Endometrial microvascular endothelial cells (primary cell): ENCODE measurements around the gene RASAL2. TPM values are rescaled to one million over a fixed set of nuclear protein-coding genes. Genes with fewer than 3 reads are reported as not detected.

Source experiments
- in situ Hi-C: cut with HindIII; loops from 2 replicates; pipeline ENCODE4 v1.10.0; 2017; ENCODE audit warnings: low sequenced_read_pairs, low pct_unique_long_range_greater_than_20kb; ENCODE audit errors: inconsistent ontology term
- total RNA-seq: library from RNA; depleted of rRNA; stranded (reverse); fragments of >200 nt; gene quantifications from one replicate; pipeline ENCODE4 v1.2.3, GENCODE V29; 2015; ENCODE audit errors: inconsistent ontology term

RASAL2 gene
- total RNA-seq, 1 donor from 2014 or later = 11.8 TPM

GRCh38 chr1:178530502-178530901, 436.6 kb downstream of the RASAL2 start:
- in situ Hi-C loops = no loop called here

DNA sequence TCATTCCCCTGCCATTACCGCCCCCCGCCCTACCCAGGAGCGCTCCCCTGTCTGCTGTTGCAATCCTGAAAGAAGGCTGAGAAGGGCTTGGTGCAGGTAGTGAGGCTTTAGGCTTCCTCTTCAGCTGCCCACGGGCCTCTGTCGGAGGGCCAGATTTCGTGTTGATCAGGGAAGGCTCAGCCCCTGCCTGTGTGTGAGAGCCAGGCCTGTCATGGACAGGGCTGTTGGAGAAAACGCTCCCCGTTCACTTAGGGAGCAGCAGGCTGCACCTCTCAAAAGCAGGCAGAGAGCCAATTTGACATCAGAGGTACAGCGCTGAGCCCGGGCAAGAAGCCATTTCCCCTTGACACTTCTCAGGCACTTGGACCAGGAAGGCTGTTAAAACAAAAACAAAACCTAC, 438.0 kb downstream of the RASAL2 start:
- in situ Hi-C loops = no loop called here

DNA sequence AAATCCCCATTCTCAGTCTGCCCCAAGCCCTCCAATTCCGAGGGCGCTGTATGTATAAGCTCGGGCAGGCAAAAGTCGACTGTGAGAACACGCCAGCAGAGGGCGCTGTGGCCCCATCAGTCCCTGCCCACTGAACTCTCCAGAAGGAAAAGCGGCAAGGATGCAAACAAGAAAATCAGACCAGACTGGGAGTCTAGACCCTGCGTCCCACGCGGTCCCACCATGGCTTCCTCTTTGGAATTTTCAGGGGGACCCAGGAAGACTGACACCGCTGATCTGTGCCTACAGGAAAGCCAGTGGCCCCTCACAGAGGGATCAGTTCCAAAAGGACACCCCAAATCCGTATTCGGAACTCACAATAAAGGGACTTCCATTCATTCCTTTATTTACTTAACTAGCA, 438.5 kb downstream of the RASAL2 start:
- in situ Hi-C loops = no loop called here

DNA sequence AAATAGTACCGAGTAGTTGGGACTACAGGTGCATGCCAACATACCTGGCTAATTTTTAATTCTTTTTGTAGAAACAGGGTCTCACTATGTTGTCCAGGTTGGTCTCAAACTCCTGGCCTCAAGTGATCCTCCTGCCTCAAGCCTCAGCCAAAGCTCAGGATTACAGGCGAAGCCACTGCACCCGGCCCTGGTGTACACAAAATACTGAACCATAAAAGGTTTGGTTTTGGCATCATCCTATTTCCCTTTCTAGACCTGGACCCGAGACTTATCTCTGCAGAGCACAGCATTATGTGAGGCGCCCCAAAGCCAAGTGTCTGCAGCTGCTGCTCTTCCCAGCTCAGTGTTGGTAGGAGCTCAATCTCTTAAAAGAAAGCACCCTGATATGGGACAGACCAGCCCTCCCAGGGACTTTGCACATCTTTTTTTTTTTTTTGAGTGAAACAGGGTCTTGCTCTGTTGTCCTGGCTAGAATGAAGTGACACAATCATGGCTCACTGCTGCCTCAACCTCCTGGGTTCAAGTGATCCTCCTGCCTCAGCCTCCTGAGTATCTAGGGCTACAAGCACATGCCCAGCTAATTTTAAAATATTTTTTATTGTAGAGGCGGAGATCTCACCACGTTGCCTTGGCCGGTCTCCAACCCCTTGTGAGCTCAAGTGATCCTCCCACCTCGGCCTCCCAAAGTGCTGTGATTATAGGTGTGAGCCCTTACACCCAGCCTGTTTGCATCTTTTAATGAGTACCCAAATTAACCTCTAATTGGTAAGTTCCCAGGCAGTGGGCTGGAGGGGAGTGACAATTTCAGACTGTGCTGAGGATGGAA, 439.4 kb downstream of the RASAL2 start:
- in situ Hi-C loops = no loop called here

Other genes starting within 250 kb of the RASAL2 start
- gene SEC16B, start 124.0 kb upstream of the RASAL2 start, total RNA-seq = 2.4 TPM